GM21360 (cell line): ENCODE results near the gene CDC42EP3.

Experiments
- ATAC-seq: cut with Tn5 transposase; IDR thresholded peaks from one replicate; pipeline ENCODE4 v1.9.1; 2021; ENCODE audit warnings: mild to moderate bottlenecking, moderate library complexity; ENCODE audit not compliant: unreplicated experiment

CDC42EP3 gene

DNA sequence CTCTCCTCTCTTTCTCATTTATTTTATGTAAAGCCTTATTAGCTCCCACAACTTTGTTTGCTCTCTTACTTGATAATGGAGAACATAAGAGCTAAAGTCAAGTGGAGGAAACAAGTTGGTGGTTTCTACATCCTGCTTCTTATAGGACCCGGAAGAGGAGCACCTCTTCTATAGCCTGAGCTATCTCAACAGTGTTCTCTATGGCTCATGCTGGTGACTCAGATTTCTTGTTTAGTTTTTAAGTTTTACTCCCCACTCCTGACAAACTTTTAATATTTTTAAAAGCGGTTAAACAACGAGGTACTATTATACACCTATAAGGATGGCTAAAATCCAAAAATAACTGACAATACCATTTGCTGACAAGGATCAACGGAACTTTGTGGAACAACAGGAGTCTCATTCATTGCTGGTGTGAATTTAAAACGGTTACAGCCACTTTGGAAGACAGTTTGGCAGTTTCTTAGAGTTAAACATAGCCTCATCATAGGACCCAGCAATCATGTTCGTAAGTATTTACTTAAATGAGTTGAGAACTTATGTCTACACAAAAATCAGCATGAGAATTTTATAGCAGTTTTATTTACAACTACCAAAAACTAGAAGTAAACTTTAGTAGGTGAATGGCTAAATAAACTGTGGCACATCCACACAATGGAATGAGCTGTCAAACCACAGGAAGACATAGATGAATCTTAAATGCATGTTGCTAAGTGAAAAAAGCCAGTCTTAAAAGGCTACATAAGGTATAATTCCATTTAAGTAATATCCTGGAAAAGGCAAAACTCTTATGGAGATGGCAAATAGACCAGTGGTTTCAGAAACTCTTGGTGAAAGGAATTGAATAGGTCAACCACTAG, 12.7 kb upstream of the CDC42EP3 start:
- ATAC-seq = no peak

DNA sequence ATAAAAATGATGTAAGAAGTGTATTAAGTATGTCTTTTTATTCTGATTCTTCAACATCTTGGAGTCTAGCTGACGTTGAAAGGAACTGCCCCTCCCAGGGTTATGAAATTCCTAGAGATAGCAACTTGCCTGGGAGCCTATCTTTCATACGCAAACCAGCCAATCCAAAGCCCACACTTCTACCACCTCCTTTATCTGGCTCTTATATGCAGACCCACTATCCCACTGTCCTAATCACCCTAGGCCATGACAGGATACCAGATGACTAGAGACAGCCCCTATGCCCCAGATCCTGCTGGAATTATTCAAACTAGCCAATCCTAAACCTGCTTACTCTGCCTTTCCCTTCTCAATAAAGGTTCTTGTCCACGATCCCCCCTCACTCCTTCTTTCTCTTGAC, 11.8 kb upstream of the CDC42EP3 start:
- no peak for ATAC-seq

DNA sequence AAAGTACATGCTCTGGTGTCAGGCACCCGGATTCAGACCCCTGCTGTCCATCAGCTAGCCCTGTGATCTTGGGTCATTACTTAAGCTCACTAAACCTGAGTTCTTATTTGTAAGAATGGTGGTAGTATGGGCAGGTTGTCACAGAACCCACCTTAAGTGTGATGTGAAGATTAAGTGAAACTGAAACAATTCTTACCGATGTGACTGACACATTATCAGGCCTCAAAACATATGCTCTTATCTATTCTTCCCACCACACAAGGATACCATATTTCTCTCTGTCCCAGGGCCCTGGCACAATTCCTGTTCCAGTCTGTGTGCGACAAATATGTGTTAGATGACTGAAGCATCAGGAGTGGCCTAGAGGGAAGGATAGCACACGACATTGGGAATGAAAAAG, 11.0 kb upstream of the CDC42EP3 start:
- no peak for ATAC-seq

DNA sequence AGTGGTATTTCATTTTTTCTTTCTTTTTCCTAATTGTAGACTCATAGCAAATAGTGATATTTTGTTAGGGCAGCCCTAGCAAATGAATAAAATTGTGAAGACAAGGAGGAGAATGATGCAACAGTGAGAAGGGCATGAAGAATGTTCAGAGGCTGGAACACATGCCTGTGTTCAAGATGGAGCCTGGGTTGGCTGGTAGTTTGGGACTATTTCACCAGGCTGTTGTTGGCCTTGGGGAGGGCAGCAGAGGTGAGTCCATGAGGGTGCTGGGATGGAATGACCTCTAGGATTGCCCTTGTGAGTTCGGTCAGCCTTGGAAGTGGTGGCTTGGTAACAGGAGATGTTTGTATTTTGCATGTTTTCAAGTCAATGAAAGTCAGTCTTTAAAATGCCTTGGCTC, 10.1 kb upstream of the CDC42EP3 start:
- ATAC-seq = no peak

DNA sequence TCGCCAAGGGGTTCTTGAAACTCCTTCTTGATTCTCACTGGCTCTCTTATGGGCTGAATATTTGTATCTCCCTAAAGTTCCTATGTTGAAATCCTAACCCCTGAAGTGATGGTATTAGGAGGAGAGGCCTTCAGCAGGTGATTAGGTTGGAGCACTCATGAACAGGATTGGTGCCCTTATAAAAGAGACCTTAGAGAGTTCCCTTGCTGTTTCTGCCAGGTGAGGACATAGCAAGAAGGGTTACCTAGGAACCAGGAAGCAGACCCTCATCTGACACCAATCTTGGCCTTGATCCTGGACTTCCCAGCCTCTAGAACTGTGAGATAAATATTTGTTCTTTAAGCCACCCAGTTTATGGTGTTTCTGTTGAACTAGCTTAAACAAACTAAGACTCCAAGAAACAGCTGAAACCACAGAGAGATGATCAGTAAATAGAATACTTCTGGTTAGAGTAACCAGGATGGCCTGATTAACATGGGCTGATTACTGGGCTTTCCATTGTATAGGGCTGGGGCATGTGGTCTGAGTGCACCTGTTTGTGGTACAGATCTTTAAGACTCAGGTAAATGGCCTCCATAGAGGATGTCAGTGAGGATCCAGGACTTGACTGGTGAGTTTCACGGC, 7.7 kb upstream of the CDC42EP3 start:
- no peak for ATAC-seq

DNA sequence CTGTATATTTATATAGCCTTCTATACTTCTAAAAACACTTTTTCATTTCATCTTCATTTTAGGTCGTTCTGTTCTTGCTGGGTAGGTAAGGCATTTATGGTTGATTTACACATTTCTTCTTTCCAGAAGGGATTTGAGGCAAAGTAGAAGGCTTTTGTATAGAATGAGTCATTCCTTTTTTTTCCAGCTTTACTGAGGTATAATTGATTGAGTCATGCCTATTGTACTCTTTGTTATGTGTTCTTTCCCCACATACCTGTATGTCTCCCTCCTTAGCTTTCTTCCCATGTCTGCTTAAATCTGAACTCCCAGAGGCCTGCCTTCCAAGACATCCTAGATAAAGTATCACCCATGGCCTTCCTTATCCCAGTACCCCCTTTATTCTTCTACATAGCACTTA, 4.8 kb upstream of the CDC42EP3 start:
- no peak for ATAC-seq

DNA sequence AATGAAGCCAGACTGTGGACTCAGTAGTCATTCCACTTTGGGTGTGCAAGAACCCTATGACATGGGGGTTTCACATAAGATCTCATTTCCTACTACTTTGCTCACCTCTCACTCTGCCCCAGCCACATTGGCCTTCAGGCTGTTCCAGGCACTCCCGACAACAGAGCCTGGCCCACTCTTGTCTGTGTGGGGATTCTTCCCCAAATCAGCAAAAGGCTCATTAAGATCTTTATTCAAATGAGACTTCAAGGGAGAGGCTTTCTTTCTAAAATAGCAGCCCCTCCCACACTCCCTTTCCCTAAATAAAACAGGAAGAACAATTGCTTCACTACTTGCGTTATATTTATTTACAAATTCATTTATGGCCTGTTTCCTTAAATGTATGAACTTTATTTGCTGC, 3.5 kb upstream of the CDC42EP3 start:
- no peak for ATAC-seq

DNA sequence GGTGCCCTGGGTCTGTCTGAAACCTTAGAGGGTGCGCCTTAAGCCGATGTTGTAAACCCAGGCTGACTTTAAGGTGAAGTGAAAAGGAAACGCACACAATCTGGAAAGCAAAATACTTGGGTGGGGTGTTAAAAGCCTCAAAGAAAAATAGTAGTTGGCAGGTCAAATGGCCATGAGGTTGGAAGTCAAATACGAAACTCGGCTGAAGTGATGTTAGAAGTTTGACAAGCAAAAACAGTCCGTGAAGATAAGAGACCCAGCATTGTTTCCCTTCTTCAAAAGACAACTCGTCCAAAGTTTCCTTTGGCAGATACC, 1.4 kb upstream of the CDC42EP3 start:
- ATAC-seq = no peak

DNA sequence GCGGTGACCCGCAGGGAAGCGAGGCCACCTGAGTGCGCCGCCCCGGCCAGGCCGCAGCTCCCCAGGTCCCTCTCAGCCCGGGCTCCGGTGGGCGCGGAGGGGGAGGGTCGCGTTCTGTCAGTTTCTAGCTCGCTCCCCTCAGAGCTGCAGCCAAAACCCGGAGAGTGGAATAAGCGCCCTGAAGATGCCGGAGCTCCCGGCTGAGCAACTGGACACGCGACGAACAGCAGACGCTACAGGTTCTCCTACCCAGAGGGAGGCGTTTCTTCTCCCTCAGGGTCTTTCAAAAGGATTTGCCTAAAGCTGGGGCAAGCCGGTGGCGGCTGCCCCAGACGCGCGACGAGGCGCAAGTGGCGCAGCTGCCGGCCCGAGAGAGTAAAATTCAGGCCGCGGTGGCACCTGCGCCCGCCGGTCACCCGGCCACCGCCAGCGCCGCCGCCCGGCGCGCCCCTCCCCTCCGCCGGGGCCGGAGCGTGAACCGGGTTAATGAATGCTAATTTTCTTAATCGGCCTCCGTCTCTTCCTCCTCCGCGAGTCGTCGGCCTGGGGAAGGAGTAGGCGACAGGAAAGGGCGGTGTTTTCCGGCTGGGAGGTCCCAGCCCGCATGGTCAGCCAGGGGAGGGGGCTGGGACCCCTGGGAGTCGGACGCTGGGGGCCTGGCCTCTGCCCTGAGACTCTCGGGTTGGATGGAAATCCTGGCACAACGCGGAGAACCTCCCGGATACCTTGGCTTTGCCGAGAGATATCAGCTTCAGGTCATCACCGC, 845 bp upstream of the CDC42EP3 start:
- ATAC-seq = peak; percentile 31

DNA sequence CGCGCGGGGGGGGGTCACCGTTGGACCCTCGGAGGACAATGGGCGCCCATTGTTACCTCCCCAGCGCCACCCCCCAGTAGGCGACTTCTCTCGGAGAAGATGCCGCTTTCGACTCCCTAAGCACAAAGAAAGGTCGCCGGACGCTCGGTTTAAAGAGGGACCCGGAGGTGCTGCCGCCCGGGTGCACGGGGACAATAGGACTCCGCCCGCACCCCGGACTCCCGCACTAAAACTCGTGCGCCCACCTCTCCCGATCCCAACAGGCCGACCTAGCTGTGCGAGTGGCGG, 318 bp upstream of the CDC42EP3 start:
- peak; percentile 11 for ATAC-seq

DNA sequence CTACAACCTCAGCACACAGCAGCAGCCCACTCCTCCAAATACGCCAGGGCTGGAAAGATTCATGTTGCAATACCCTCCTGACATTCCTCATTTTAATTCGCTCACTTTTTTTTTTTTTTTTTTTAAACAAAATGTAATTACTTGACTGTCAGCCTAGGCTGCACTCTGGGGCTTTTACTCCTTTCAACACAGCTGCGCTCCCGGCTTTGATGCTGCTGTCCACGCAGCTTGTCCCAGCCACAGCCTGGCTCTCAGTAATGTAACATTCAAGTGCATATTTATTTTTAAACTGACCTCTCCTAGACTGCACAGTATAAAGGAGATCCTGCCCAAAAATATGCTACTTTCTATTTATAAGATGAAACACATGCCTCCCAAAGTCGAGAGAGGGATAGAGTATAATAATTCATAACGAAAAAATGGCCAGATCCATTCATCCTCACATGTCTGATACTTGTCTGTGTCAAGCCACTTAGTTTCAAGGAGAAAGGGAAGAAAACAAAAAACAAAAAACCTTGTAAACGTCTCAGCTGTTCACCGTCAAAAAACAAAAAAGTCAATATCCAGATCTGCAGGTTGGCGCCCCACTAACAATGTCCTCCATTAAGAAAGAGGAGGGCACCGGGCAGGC, 949 bp downstream of the CDC42EP3 start:
- no peak for ATAC-seq

DNA sequence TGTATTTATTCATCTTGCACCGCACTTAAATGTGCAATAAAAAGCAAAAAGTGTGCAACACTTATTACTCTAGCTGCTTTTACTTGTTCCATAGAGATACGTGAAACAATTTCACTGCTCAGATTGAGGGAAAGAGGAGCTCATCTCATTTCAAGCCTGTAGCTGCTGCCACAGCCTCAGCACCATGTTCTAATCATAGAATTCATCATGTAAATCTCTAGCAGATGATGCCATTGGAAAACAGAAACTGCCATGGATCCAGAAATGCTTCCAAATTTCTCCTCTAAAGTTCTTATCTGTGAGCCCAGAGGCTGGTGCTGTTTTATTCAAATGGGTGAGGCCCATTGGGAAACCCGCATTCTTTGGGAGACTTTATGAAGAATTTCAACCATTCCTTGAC, 2.0 kb downstream of the CDC42EP3 start:
- ATAC-seq = no peak

DNA sequence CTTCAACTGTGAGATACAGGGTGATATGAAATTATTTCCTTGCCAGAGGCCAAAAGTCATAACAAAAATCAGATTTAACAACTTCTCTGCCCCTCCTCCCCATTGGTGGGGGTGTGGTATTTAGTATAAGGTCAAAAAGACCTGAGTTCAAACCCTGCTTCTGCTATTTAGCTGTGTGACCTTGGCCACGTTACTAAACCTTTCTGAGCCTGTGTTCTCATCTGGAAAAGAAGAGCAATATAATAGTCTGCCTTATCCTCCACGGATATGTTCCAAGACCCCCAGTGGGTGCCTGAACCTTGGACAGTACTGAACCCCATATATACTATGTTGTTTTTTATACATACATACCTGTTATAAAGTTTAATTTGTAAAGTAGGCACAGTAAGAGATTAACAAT, 3.7 kb downstream of the CDC42EP3 start:
- ATAC-seq = no peak

DNA sequence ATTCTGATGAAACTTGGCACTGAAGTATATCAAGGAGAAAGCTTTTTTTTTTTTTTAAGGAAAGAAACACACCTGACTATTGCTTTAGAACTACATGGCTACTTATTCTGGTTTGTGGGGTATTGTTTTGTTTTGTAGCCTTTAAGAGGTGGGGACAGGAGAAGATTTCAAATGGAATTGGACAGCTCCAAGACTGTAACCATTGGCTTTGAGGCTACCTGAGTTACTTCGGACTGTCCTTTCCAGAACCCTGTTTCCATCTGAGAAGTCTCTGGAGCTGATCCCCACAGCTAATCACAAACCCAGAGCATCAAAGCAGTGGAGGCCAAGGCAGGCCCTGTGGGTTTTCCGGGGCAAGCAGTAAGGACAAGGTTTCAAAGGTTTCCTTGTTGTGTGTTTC, 4.7 kb downstream of the CDC42EP3 start:
- no peak for ATAC-seq

DNA sequence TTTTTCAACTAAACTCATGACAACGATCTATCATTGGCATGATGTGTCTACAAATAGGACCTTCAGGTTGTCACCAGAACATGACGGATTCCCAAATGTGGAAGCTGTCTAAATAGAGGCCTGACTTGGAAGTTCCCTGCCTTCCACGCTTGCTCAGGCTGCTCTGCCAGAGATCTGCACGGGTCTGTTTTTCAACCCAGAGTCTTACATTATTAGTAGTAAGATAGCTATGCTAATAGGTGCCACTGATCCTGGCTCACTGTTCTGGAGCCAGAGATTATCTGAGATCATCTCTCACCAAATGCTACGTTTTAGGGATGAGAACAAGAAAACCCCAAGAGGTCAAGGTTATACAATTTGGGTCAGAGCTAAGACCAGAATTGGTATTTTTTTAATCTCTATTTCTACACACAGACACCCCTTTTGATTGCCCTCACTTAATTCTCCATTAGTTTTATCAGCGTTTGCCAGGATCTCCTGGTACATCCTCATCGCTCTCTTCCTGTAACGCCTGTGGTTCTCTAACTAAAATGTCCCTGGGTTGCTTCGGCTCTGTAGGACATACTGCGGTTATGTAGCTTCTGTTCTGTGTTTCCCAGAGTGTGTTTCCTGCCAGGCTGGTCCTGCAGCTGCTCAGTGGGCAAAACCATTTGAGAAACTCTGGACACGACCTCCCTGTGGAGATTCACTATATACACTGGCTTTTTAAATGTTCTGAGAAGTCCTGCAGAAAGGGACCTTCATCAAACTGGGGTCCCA, 5.7 kb downstream of the CDC42EP3 start:
- ATAC-seq = no peak

DNA sequence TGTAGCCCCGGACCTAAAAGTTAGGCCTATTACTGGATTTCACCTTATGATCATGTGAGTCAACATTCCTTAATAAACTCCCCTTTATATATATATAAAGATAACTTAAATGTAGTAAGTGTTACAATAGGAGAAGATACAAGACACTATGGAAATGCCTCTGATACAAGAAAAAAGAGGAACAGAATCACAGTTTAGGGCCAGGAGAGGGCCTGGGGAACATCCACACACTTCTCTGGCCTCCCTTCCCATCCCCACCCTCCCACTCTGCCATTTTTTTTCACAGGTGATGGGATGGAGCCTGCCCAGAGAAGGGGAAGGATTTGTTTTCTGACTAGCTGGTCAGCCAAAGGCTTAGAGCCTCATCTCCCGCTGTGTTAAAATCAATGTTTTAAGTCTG, 6.4 kb downstream of the CDC42EP3 start:
- no peak for ATAC-seq

DNA sequence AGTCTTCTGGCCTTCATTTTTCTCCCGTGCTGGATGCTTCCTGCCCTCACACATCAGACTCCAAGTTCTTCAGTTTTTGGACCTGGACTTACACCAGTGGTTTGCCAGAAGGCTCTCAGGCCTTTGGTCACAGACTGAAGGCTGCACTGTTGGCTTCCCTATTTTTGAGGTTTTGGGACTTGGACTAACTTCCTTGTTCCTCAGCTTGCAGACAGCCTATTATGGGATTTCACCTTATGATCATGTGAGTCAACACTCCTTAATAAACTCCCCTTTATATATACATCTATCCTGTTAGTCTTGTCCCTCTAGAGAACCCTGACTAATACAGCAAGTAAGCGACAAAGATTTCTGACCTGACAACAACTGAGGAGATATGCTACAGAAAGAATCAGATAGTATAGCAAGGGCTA, 7.2 kb downstream of the CDC42EP3 start:
- no peak for ATAC-seq

DNA sequence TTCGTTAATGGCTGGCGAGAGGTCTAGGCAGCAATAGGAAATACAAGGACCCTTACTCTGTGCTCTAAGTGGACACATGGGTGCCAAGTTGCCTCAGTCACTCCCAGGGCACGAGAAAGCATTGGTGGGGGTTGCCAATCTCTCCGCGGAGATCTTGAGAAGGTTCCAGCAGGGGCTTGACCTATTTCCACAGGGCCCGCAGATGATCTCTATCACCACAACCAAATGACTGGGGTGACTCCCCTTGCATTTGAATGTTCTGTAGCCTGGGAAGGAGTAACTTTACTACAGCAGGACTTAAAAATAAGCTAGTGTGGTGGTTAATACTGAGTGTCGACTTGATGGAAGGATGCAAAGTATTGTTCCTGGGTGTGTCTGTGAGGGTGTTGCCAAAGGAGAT, 8.1 kb downstream of the CDC42EP3 start:
- ATAC-seq = no peak

DNA sequence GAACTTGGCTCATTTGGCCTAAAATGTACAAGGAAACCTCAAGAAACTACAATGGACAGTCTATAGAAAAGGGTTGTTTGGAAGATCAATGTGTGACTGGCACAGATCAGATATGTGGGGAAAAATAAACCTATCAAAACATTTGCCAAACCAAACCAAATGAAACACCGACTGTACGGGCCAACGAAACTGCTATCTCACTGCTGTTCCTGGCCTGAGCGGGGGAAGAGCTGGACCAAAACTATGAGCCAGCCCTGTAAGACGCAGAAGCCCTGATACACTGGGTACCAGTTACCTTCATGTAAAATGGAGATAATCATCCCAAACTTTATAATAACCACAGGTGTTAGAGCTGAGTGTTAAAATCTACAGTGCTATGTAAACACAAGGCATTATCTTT, 11.7 kb downstream of the CDC42EP3 start:
- no peak for ATAC-seq

DNA sequence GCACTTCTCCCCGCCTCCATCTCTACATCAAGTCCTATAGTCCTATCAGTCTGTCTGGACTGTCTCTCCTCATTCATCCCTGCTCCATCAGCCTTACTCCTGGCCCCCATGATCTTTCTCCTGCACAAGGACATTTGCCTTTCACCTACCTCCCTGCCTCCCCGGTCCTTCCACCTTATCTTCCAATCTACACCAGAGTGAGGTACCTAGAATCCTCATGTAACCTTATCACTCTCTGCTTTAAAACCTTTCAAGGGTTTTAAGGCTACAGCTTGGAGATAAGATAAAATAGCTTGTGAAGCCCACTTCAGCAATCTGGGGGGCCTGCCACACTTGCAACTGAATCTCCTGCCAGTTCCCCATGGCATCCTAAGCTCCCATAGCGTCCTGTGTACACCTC, 12.8 kb downstream of the CDC42EP3 start:
- ATAC-seq = no peak

DNA sequence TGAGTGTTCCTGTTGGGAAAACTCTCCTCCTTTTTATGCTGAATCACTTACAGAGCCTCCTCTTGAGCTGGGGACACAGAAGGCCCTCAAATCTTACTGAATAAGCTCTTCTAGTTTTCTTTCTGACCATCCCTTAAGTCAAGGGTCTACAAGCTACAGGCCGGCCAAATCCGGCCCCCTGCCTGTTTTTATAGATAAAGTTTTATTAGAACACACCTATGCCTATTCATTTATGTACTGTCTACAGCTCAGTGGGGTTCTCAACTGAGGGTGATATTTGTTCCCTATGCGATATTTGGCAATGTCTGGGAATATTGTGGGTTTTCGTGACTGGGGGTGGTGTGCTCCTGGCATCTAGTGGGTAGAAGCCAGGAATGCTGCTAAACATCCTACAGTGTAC, 14.0 kb downstream of the CDC42EP3 start:
- ATAC-seq = no peak
